ENCODE results near the gene KRT20. TPM values are rescaled to one million over a fixed set of nuclear protein-coding genes. Genes with fewer than 3 reads are reported as not detected.

The KRT20 gene
- total RNA-seq, 1 experiment from 2014 or later, result not detected

DNA sequence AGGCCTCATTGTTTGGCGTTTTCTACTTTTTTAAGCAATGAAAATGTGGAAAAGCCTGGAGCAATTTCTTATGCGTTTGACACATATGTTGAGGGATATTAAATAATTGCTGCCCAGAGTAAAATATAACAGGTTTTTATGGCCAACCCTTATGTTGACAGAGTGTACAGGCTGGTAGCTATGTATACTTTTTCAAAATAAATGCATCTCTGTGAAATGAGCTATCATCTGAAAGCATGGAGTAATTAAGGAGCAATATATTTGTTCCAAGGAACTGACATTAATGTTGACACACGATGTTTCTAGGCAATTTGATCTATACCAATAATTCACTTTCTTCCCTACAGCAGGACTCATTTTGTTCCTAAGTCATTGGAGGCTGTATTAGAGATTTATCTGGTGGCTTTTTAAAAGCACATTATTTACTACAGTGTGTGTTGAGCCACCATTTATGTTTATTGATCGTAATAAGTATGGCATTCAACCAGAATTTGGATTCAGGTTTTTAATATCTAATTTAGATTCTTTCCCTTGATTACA, 11.9 kb upstream of the KRT20 start:
- H3K4me1 ChIP-seq (ENCODE audit: insufficient read depth, low read length), result no peaks in the 10 kb centered on the region
- H4K20me1 ChIP-seq (ENCODE audit: control insufficient read depth, insufficient read depth, insufficient read length), result no peaks in the 10 kb centered on the region
- no peaks in the 10 kb centered on the region for H3K79me2 ChIP-seq (ENCODE audit: insufficient read depth, low read length)
- H3K9me3 ChIP-seq (ENCODE audit: control insufficient read depth, low read depth, low read length), result no peaks in the 10 kb centered on the region
- H3K9ac ChIP-seq (ENCODE audit: extremely low read depth, insufficient read length, low read length), result no peak overlapping the region
- TF ChIP-seq, protein P1, sequence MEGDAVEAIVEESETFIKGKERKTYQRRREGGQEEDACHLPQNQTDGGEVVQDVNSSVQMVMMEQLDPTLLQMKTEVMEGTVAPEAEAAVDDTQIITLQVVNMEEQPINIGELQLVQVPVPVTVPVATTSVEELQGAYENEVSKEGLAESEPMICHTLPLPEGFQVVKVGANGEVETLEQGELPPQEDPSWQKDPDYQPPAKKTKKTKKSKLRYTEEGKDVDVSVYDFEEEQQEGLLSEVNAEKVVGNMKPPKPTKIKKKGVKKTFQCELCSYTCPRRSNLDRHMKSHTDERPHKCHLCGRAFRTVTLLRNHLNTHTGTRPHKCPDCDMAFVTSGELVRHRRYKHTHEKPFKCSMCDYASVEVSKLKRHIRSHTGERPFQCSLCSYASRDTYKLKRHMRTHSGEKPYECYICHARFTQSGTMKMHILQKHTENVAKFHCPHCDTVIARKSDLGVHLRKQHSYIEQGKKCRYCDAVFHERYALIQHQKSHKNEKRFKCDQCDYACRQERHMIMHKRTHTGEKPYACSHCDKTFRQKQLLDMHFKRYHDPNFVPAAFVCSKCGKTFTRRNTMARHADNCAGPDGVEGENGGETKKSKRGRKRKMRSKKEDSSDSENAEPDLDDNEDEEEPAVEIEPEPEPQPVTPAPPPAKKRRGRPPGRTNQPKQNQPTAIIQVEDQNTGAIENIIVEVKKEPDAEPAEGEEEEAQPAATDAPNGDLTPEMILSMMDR (conservative IDR thresholded peaks at IDR 0.05), result no peak
- no peak overlapping the region for H2BK12ac ChIP-seq (ENCODE audit: insufficient read length, low read depth, low read length)
- H2AFZ ChIP-seq (ENCODE audit: low read length), result no peak overlapping the region
- H2BK120ac ChIP-seq (ENCODE audit: low read depth, low read length, poor library complexity, severe bottlenecking), result no peak overlapping the region
- no peaks in the 10 kb centered on the region for H3K23me2 ChIP-seq (ENCODE audit: insufficient read length, low read depth, low read length, poor library complexity, severe bottlenecking)
- H2BK20ac ChIP-seq (ENCODE audit: low read depth, low read length, poor library complexity, severe bottlenecking), result no peak overlapping the region
- H4K91ac ChIP-seq (ENCODE audit: insufficient read length, low read depth, low read length), result no peak overlapping the region
- no CpG with 5 or more reads among the region's 4 CpGs for WGBS (ENCODE audit: extremely low coverage, insufficient read length, low lambda C conversion rate)
- H3K4ac ChIP-seq (ENCODE audit: low read depth, low read length), result no peak overlapping the region
- H3K18ac ChIP-seq (ENCODE audit: insufficient read length, low read depth, low read length), result no peak overlapping the region
- no peaks in the 10 kb centered on the region for H3K27me3 ChIP-seq (ENCODE audit: insufficient read depth, low read length)
- Mint-ChIP-seq H3K27ac (no peak overlapping the region), H3K27me3 (ENCODE audit: low read depth) (peaks cover 4% of the 10 kb centered on the region), H3K9me3 (no peaks in the 10 kb centered on the region), H3K4me3 (no peak overlapping the region), H3K4me1 (peaks cover 7 to 12% of the 10 kb centered on the region in 2 experiments), H3K36me3 (ENCODE audit: insufficient read depth in 1 of 3, low read depth in 3 of 3) (no peaks in the 10 kb centered on the region)
- no peak overlapping the region for H3K23ac ChIP-seq (ENCODE audit: insufficient read length, low read depth, low read length)
- no peak overlapping the region for H4K5ac ChIP-seq (ENCODE audit: insufficient read length, low read depth, low read length)
- DNase-seq, result no peak
- H3K4me2 ChIP-seq (ENCODE audit: insufficient read depth, insufficient read length, low read length), result no peak overlapping the region
- H2BK5ac ChIP-seq (ENCODE audit: insufficient read length, low read length), result no peak overlapping the region
- no peak overlapping the region for H3K27ac ChIP-seq (ENCODE audit: insufficient read length, low read depth, low read length)
- no peak overlapping the region for H3T11ph ChIP-seq (ENCODE audit: low read length)
- no peaks in the 10 kb centered on the region for H3K79me1 ChIP-seq (ENCODE audit: insufficient read depth, low read depth, low read length, poor library complexity, severe bottlenecking)
- no peak overlapping the region for H3K14ac ChIP-seq (ENCODE audit: insufficient read depth, low read length)
- no peak overlapping the region for H2AK5ac ChIP-seq (ENCODE audit: insufficient read length, low read length)
- no peak overlapping the region for H4K8ac ChIP-seq (replicated peaks; ENCODE audit: insufficient read length, low read depth, low read length)
- H3K56ac ChIP-seq (ENCODE audit: insufficient read length, low read depth, low read length), result no peak overlapping the region
- no peak overlapping the region for H2BK15ac ChIP-seq (ENCODE audit: low read depth, low read length)

Measured in H9 (cell line).